IPS-20b (cell line): ENCODE results near the gene E2F3.
"Not testable (repeated sequence)": the region's sequence is repeated elsewhere in the genome, so short reads cannot be mapped to it uniquely, and the experiment has no call there.

Source experiments
- H3K27ac ChIP-seq: one replicate; pipeline ENCODE4 v1.5.1; 2013; ENCODE audit warnings: low read length
- H3K27me3 ChIP-seq: 2 replicates; pipeline ENCODE4 v1.6.1; 2013; ENCODE audit warnings: mild to moderate bottlenecking, low read length, inconsistent platforms; ENCODE audit not compliant: insufficient read depth
- H3K36me3 ChIP-seq: 2 replicates; pipeline ENCODE4 v1.6.1; 2013; ENCODE audit warnings: low read depth, mild to moderate bottlenecking, inconsistent platforms, low read length, moderate library complexity; ENCODE audit not compliant: insufficient read depth
- H3K4me1 ChIP-seq: 2 replicates; pipeline ENCODE4 v1.6.1; 2013; ENCODE audit warnings: mild to moderate bottlenecking, control low read depth, inconsistent platforms, low read length, moderate library complexity; ENCODE audit not compliant: insufficient read depth
- H3K4me3 ChIP-seq: 2 replicates; pipeline ENCODE4 v1.5.1; 2013; ENCODE audit warnings: mild to moderate bottlenecking, low read length, inconsistent platforms
- H3K9ac ChIP-seq: 2 replicates; pipeline ENCODE4 v1.6.1; 2013; ENCODE audit warnings: low read depth, mild to moderate bottlenecking, inconsistent platforms, low read length, moderate library complexity
- H3K9me3 ChIP-seq: 2 replicates; pipeline ENCODE4 v1.6.1; 2013; ENCODE audit warnings: mild to moderate bottlenecking, low read depth, low read length, inconsistent platforms; ENCODE audit not compliant: insufficient read depth

E2F3 gene

GRCh38 chr6:20458027-20458894 lies 56.6 kb downstream of the E2F3 start:
- Histone ChIP-seq H3K9ac (no peak overlapping the region), H3K36me3 (peaks cover 30% of the 10 kb centered on the region), H3K9me3 (no peaks in the 10 kb centered on the region), H3K27me3 (no peaks in the 10 kb centered on the region), H3K4me1 (peaks cover 4% of the 10 kb centered on the region; the same call in 1 of the 2 replicates), H3K4me3 (no peak overlapping the region), H3K27ac (no peak overlapping the region)

GRCh38 chr6:20459682-20460081 lies 58.0 kb downstream of the E2F3 start:
- Histone ChIP-seq H3K9ac (no peak overlapping the region), H3K9me3 (no peaks in the 10 kb centered on the region), H3K36me3 (peaks cover 40% of the 10 kb centered on the region), H3K27me3 (no peaks in the 10 kb centered on the region), H3K4me1 (peaks cover 10% of the 10 kb centered on the region), H3K4me3 (no peak overlapping the region), H3K27ac (no peak overlapping the region)

- H3K27ac ChIP-seq, result no peak overlapping the region
- H3K27me3 ChIP-seq, result no peaks in the 10 kb centered on the region
- peaks cover 14% of the 10 kb centered on the region for H3K4me1 ChIP-seq
- no peaks in the 10 kb centered on the region for H3K9me3 ChIP-seq
- no peak overlapping the region for H3K9ac ChIP-seq
- H3K4me3 ChIP-seq, result no peak overlapping the region
- peaks cover 40% of the 10 kb centered on the region for H3K36me3 ChIP-seq
Observed at GRCh38 chr6:20461576-20461975, 59.9 kb downstream of the E2F3 start.

- Histone ChIP-seq H3K9ac (no peak overlapping the region), H3K27me3 (no peaks in the 10 kb centered on the region), H3K9me3 (no peaks in the 10 kb centered on the region), H3K4me3 (no peak overlapping the region), H3K4me1 (peaks cover 26% of the 10 kb centered on the region), H3K27ac (no peak overlapping the region), H3K36me3 (peaks cover 27% of the 10 kb centered on the region)
Observed at GRCh38 chr6:20463396-20463795, 61.7 kb downstream of the E2F3 start.

GRCh38 chr6:20464041-20464440 lies 62.4 kb downstream of the E2F3 start:
- Histone ChIP-seq H3K4me1 (peaks cover 26% of the 10 kb centered on the region), H3K4me3 (no peak overlapping the region), H3K27me3 (no peaks in the 10 kb centered on the region), H3K36me3 (peaks cover 31% of the 10 kb centered on the region), H3K9me3 (no peaks in the 10 kb centered on the region), H3K9ac (no peak overlapping the region), H3K27ac (no peak overlapping the region)

GRCh38 chr6:20464847-20465246 lies 63.2 kb downstream of the E2F3 start:
- no peak overlapping the region for H3K9ac ChIP-seq
- no peaks in the 10 kb centered on the region for H3K27me3 ChIP-seq
- no peak overlapping the region for H3K27ac ChIP-seq
- H3K9me3 ChIP-seq, result no peaks in the 10 kb centered on the region
- peaks cover 26% of the 10 kb centered on the region; the same call in 1 of the 2 replicates for H3K36me3 ChIP-seq
- H3K4me3 ChIP-seq, result no peak overlapping the region
- peaks cover 26% of the 10 kb centered on the region for H3K4me1 ChIP-seq

GRCh38 chr6:20465616-20466015 lies 63.9 kb downstream of the E2F3 start:
- H3K27me3 ChIP-seq, H3K27ac ChIP-seq, H3K9me3 ChIP-seq, H3K9ac ChIP-seq, H3K4me3 ChIP-seq: not testable (repeated sequence)
- Histone ChIP-seq H3K4me1 (peaks cover 26% of the 10 kb centered on the region), H3K36me3 (peaks cover 20% of the 10 kb centered on the region; the same call in 1 of the 2 replicates)

- Histone ChIP-seq H3K27ac (no peak overlapping the region), H3K36me3 (peaks cover 20% of the 10 kb centered on the region; the same call in 1 of the 2 replicates), H3K9ac (0 out of 2 replicates have a peak overlapping the region, but pooled peaks have one; percentile 50), H3K4me1 (peaks cover 26% of the 10 kb centered on the region), H3K9me3 (no peaks in the 10 kb centered on the region), H3K27me3 (no peaks in the 10 kb centered on the region), H3K4me3 (peak overlapping the region; percentile 37; the same call in 1 of the 2 replicates)
Observed at GRCh38 chr6:20467437-20467836, 65.8 kb downstream of the E2F3 start.

- Histone ChIP-seq H3K4me3 (no peak overlapping the region), H3K9me3 (no peaks in the 10 kb centered on the region), H3K9ac (no peak overlapping the region), H3K27me3 (no peaks in the 10 kb centered on the region), H3K36me3 (peaks cover 18% of the 10 kb centered on the region; the same call in 1 of the 2 replicates), H3K27ac (no peak overlapping the region), H3K4me1 (peaks cover 22% of the 10 kb centered on the region)
Observed at GRCh38 chr6:20468209-20468608, 66.5 kb downstream of the E2F3 start.

- peaks cover 3% of the 10 kb centered on the region; the same call in 1 of the 2 replicates for H3K4me1 ChIP-seq
- no peak overlapping the region for H3K4me3 ChIP-seq
- no peak overlapping the region for H3K9ac ChIP-seq
- no peaks in the 10 kb centered on the region for H3K9me3 ChIP-seq
- no peaks in the 10 kb centered on the region for H3K27me3 ChIP-seq
- no peak overlapping the region for H3K27ac ChIP-seq
- peaks cover 4% of the 10 kb centered on the region; the same call in 1 of the 2 replicates for H3K36me3 ChIP-seq
Observed at GRCh38 chr6:20472748-20473147, 71.1 kb downstream of the E2F3 start.

GRCh38 chr6:20473518-20473917 lies 71.8 kb downstream of the E2F3 start:
- H3K4me3 ChIP-seq, result no peak overlapping the region
- H3K27ac ChIP-seq, result no peak overlapping the region
- no peaks in the 10 kb centered on the region for H3K27me3 ChIP-seq
- peaks cover 3% of the 10 kb centered on the region; the same call in 1 of the 2 replicates for H3K36me3 ChIP-seq
- H3K4me1 ChIP-seq, result no peaks in the 10 kb centered on the region
- H3K9ac ChIP-seq, result no peak overlapping the region
- H3K9me3 ChIP-seq, result no peaks in the 10 kb centered on the region
